ENCODE data around the gene SOD2. TPM values are rescaled to one million over a fixed set of nuclear protein-coding genes. Genes with fewer than 3 reads are reported as not detected.

The SOD2 gene
- total and polyA plus RNA-seq, 9 of the 15 experiments (the other 6 are each of a cell fraction or from before 2014, with no cell fraction given): 39.8 to 140 (median 95.8) TPM

DNA sequence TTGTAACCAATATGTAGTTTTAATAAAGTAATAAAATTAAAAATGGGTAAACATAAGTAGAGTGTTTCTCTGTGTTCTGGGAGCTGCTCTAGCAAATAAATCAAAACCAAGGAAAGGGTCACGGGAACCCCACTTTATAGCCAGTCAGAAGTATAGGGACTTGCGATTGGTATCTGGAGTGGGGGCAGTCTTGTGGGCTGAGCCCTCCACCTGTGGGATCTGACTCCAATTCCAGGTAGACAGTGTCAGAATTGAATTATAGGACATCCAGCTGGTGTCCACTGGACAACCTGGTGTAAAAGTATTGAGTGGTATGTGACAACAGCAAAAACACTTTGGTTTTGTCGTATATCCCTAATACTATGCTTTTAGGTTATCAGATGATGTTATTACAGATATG lies 14.5 kb downstream of the SOD2 start (continued):
- TF ChIP-seq, protein P1, sequence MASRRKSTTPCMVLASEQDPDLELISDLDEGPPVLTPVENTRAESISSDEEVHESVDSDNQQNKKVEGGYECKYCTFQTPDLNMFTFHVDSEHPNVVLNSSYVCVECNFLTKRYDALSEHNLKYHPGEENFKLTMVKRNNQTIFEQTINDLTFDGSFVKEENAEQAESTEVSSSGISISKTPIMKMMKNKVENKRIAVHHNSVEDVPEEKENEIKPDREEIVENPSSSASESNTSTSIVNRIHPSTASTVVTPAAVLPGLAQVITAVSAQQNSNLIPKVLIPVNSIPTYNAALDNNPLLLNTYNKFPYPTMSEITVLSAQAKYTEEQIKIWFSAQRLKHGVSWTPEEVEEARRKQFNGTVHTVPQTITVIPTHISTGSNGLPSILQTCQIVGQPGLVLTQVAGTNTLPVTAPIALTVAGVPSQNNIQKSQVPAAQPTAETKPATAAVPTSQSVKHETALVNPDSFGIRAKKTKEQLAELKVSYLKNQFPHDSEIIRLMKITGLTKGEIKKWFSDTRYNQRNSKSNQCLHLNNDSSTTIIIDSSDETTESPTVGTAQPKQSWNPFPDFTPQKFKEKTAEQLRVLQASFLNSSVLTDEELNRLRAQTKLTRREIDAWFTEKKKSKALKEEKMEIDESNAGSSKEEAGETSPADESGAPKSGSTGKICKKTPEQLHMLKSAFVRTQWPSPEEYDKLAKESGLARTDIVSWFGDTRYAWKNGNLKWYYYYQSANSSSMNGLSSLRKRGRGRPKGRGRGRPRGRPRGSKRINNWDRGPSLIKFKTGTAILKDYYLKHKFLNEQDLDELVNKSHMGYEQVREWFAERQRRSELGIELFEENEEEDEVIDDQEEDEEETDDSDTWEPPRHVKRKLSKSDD (conservative IDR thresholded peaks at IDR 0.05; ENCODE audit: low read length): no peak
- no peak for TF ChIP-seq FOXK2 (conservative IDR thresholded peaks at IDR 0.05 in 1 of 2, IDR thresholded peaks at IDR 0.05 in 1 of 2; ENCODE audit: low read depth in 2 of 2)

DNA sequence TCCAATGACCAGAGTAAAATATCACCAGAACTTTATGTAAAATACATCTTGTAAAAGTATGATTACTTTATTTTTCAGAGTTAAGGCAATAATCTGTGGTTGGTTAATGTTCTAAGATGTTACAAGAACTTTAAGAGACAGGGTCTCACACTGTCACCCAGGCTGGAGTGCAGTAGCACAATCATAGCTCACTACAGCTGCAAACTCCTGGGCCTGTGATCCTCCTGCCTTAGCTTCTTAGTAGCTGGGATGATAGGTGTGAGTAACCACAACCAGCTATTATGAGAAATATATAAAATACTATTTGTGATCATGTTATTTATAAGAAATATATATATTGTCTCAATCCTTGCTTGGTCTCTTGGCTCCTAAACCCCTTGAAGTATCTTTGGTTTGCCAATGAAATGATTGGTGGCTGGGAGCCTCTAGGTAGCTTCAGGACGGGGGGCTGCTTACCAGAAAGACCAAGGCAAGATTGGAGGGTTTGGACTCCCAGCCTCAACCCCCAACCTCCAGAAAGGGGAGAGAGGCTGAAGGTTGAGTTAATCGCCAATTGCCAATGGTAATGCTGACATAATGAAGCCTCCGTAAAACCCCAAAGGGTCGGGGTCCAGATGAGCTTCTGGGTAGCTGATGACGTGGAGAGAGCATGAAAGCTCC lies 15.4 kb downstream of the SOD2 start:
- intact Hi-C loops (cut with micrococcal nuclease): no loop called here
- Histone ChIP-seq H3K4me3 (no peak overlapping the region), H4K20me1 (replicated peaks; ENCODE audit: control insufficient read depth, insufficient read depth, low read length) (no peaks in the 10 kb centered on the region), H2AFZ (ENCODE audit: low read depth, low read length) (no peak overlapping the region), H3K79me2 (ENCODE audit: control insufficient read depth, insufficient read depth, low read length) (peaks cover 5% of the 10 kb centered on the region; the same call in 1 of the 3 replicates), H3K27ac (ENCODE audit: extremely low read depth, low read depth, low read length) (no peak overlapping the region), H3K4me2 (ENCODE audit: insufficient read depth, low read length) (no peak overlapping the region), H3K4me1 (replicated peaks in 1 of 2; ENCODE audit: control insufficient read depth in 2 of 2, insufficient read depth in 2 of 2, low read length in 2 of 2) (no peaks in the 10 kb centered on the region), H3K9me1 (ENCODE audit: control insufficient read depth, insufficient read depth, low read length) (no peaks in the 10 kb centered on the region), H3K36me3 (ENCODE audit: control insufficient read depth, insufficient read depth, low read length) (peaks cover 47% of the 10 kb centered on the region), H3K9ac (ENCODE audit: insufficient read depth in 1 of 2, low read depth in 2 of 2, low read length in 2 of 2) (no peak overlapping the region), H3K9me3 (replicated peaks; ENCODE audit: control insufficient read depth, insufficient read depth, low read depth, low read length) (no peaks in the 10 kb centered on the region), H3K27me3 (ENCODE audit: control insufficient read depth in 2 of 2, insufficient read depth in 2 of 2, low read length in 2 of 2) (no peaks in the 10 kb centered on the region)
- FAIRE-seq (no peak), ATAC-seq (peak; percentile 57), DNase-seq (ENCODE audit: extremely low read depth in 1 of 4, low spot score in 3 of 4) (no peak)
- ChIA-PET CTCF (ENCODE audit: low intra/inter-chr PET ratio) (no interaction called here), POLR2A (interaction anchor here (0.6 to 1.0 kb wide), 4 partner anchors 10 to 664 kb away, joined by 3 to 4 read pairs (median 3); no protein-coding TSS in a partner anchor)
- BruUV-seq (replicated peaks): no TSS peak
- WGBS (ENCODE audit: insufficient coverage, low coverage, missing lambda C conversion rate): 99% methylated on average over 5 of the region's 5 CpGs
- in situ Hi-C loops (cut with MboI): no loop called here
- TF ChIP-seq SRF (CRISPR knock-in tag; IDR thresholded peaks at IDR 0.05): no peak
- TF ChIP-seq, protein P1 (conservative IDR thresholded peaks at IDR 0.05; ENCODE audit: low read length): no peak
- no peak for TF ChIP-seq TCF3 (CRISPR knock-in tag; IDR thresholded peaks at IDR 0.05)
- TF ChIP-seq TBL1XR1 (IDR thresholded peaks at IDR 0.05; ENCODE audit: low read length in 2 of 2): no peak
- TF ChIP-seq, protein P2, sequence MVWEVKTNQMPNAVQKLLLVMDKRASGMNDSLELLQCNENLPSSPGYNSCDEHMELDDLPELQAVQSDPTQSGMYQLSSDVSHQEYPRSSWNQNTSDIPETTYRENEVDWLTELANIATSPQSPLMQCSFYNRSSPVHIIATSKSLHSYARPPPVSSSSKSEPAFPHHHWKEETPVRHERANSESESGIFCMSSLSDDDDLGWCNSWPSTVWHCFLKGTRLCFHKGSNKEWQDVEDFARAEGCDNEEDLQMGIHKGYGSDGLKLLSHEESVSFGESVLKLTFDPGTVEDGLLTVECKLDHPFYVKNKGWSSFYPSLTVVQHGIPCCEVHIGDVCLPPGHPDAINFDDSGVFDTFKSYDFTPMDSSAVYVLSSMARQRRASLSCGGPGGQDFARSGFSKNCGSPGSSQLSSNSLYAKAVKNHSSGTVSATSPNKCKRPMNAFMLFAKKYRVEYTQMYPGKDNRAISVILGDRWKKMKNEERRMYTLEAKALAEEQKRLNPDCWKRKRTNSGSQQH (CRISPR knock-in tag; IDR thresholded peaks at IDR 0.05): no peak
- TF ChIP-seq ZNF175 (CRISPR knock-in tag; IDR thresholded peaks at IDR 0.05; ENCODE audit: low read depth): no peak
